ENCODE data around the gene STIP1.

The STIP1 gene

DNA sequence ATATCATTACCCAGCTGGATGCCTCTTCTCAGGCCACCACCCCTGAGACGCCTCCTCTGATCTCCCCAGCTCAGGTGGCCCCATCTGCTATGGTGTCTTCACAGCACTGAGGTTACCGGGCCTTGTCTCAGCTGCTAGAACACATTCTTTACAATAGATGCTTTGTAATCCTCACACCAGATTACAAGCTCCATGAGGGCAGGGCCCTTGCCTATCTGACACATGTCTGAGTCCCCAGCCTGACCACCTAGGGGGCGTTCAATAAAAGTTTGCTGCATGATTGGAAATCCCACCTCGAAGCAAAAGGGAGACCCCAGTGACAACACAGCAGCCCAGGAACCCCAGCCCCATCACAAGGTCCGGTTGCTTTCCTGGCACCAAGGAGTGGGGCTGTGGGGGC lies 22.0 kb upstream of the STIP1 start:
- peaks cover 5% of the 10 kb centered on the region for H3K36me3 ChIP-seq (replicated peaks; ENCODE audit: low read depth, low read length)
- H3K4me1 ChIP-seq (ENCODE audit: low read length), result peaks cover 8% of the 10 kb centered on the region
- H3K27ac ChIP-seq (ENCODE audit: low read length), result no peak overlapping the region
- H3K4me2 ChIP-seq (ENCODE audit: low read length), result no peak overlapping the region
- H3K4me3 ChIP-seq (ENCODE audit: low read length), result no peak overlapping the region
- H3K9ac ChIP-seq (ENCODE audit: low read length), result no peak overlapping the region
- no peaks in the 10 kb centered on the region for H3K9me3 ChIP-seq (ENCODE audit: insufficient read depth, low read length)
- peaks cover 3% of the 10 kb centered on the region; the same call in 1 of the 2 replicates for H4K20me1 ChIP-seq (ENCODE audit: insufficient read depth, low read length)
- no peaks in the 10 kb centered on the region for H3K27me3 ChIP-seq (ENCODE audit: low read depth, low read length)
- H3K79me2 ChIP-seq (ENCODE audit: low read length), result peaks cover 6% of the 10 kb centered on the region
- TF ChIP-seq EZH2phosphoT487 (IDR thresholded peaks at IDR 0.05; ENCODE audit: low read depth) (no peak), CTCF (IDR thresholded peaks at IDR 0.05; ENCODE audit: low read depth, low read length) (no peak)
- H2AFZ ChIP-seq (ENCODE audit: low read depth, low read length), result no peak overlapping the region

- Histone ChIP-seq H2AFZ (ENCODE audit: low read depth, low read length) (no peak overlapping the region), H3K4me1 (ENCODE audit: low read length) (peaks cover 8% of the 10 kb centered on the region), H4K20me1 (ENCODE audit: insufficient read depth, low read length) (peaks cover 3% of the 10 kb centered on the region; the same call in 1 of the 2 replicates), H3K4me2 (ENCODE audit: low read length) (peak overlapping the region; percentile 72), H3K9ac (ENCODE audit: low read length) (peak overlapping the region; percentile 76; the same call in 1 of the 2 replicates), H3K9me3 (ENCODE audit: insufficient read depth, low read length) (no peaks in the 10 kb centered on the region), H3K27ac (ENCODE audit: low read length) (no peak overlapping the region), H3K4me3 (ENCODE audit: low read length) (peak overlapping the region; percentile 80), H3K27me3 (ENCODE audit: low read depth, low read length) (no peaks in the 10 kb centered on the region), H3K79me2 (ENCODE audit: low read length) (peaks cover 6% of the 10 kb centered on the region), H3K36me3 (replicated peaks; ENCODE audit: low read depth, low read length) (peaks cover 5% of the 10 kb centered on the region)
- TF ChIP-seq EZH2phosphoT487 (IDR thresholded peaks at IDR 0.05; ENCODE audit: low read depth), result no peak
- no peak for TF ChIP-seq CTCF (IDR thresholded peaks at IDR 0.05; ENCODE audit: low read depth, low read length)
Observed at GRCh38 chr11:64164392-64165312, 21.3 kb upstream of the STIP1 start.

GRCh38 chr11:64165481-64165841 lies 20.5 kb upstream of the STIP1 start:
- Histone ChIP-seq H3K79me2 (ENCODE audit: low read length) (peaks cover 6% of the 10 kb centered on the region), H3K9ac (ENCODE audit: low read length) (peak overlapping the region; percentile 76), H3K27me3 (ENCODE audit: low read depth, low read length) (no peaks in the 10 kb centered on the region), H3K4me1 (ENCODE audit: low read length) (peaks cover 8% of the 10 kb centered on the region), H3K27ac (ENCODE audit: low read length) (0 out of 2 replicates have a peak overlapping the region, but pooled peaks have one; percentile 3), H2AFZ (ENCODE audit: low read depth, low read length) (peak overlapping the region; percentile 72), H3K4me2 (ENCODE audit: low read length) (peak overlapping the region; percentile 72), H3K4me3 (ENCODE audit: low read length) (peak overlapping the region; percentile 80), H4K20me1 (ENCODE audit: insufficient read depth, low read length) (peaks cover 3% of the 10 kb centered on the region; the same call in 1 of the 2 replicates), H3K36me3 (replicated peaks; ENCODE audit: low read depth, low read length) (peaks cover 5% of the 10 kb centered on the region), H3K9me3 (ENCODE audit: insufficient read depth, low read length) (no peaks in the 10 kb centered on the region)
- no peak for TF ChIP-seq EZH2phosphoT487 (IDR thresholded peaks at IDR 0.05; ENCODE audit: low read depth)
- no peak; the same call in 1 of the 2 replicates for TF ChIP-seq CTCF (IDR thresholded peaks at IDR 0.05; ENCODE audit: low read depth, low read length)

- peaks cover 8% of the 10 kb centered on the region for H3K4me1 ChIP-seq (ENCODE audit: low read length)
- H3K27ac ChIP-seq (ENCODE audit: low read length), result peak within 1 kb of the TSS; percentile 14
- TF ChIP-seq EZH2phosphoT487 (IDR thresholded peaks at IDR 0.05; ENCODE audit: low read depth) (no peak), CTCF (IDR thresholded peaks at IDR 0.05; ENCODE audit: low read depth, low read length) (no peak; the same call in 1 of the 2 replicates)
- H4K20me1 ChIP-seq (ENCODE audit: insufficient read depth, low read length), result peaks cover 3% of the 10 kb centered on the region; the same call in 1 of the 2 replicates
- H3K4me3 ChIP-seq (ENCODE audit: low read length), result peak within 1 kb of the TSS; percentile 80
- peak within 1 kb of the TSS; percentile 72 for H2AFZ ChIP-seq (ENCODE audit: low read depth, low read length)
- no peaks in the 10 kb centered on the region for H3K9me3 ChIP-seq (ENCODE audit: insufficient read depth, low read length)
- peak within 1 kb of the TSS; percentile 72 for H3K4me2 ChIP-seq (ENCODE audit: low read length)
- H3K9ac ChIP-seq (ENCODE audit: low read length), result peak within 1 kb of the TSS; percentile 76
- H3K79me2 ChIP-seq (ENCODE audit: low read length), result peaks cover 6% of the 10 kb centered on the region
- H3K36me3 ChIP-seq (replicated peaks; ENCODE audit: low read depth, low read length), result peaks cover 4% of the 10 kb centered on the region
- no peaks in the 10 kb centered on the region for H3K27me3 ChIP-seq (ENCODE audit: low read depth, low read length)
Observed at GRCh38 chr11:64165842-64166635, 19.9 kb upstream of the STIP1 start, which contains the start of gene MACROD1. Gene MACROD1 (minus strand): TSS chr11:64166113. CDS start chr11:64165994, 119 bp downstream.
